Glomerular visceral epithelial cell (primary cell): Measurements from ENCODE around the gene WDR59.
"Not testable (repeated sequence)": the region's sequence is repeated elsewhere in the genome, so short reads cannot be mapped to it uniquely, and the experiment has no call there.

Experiments used
- DNase-seq: peaks from one replicate; pipeline ENCODE4 v3.0.0-alpha.2; 2016; ENCODE audit errors: extremely low spot score

The WDR59 gene

DNA sequence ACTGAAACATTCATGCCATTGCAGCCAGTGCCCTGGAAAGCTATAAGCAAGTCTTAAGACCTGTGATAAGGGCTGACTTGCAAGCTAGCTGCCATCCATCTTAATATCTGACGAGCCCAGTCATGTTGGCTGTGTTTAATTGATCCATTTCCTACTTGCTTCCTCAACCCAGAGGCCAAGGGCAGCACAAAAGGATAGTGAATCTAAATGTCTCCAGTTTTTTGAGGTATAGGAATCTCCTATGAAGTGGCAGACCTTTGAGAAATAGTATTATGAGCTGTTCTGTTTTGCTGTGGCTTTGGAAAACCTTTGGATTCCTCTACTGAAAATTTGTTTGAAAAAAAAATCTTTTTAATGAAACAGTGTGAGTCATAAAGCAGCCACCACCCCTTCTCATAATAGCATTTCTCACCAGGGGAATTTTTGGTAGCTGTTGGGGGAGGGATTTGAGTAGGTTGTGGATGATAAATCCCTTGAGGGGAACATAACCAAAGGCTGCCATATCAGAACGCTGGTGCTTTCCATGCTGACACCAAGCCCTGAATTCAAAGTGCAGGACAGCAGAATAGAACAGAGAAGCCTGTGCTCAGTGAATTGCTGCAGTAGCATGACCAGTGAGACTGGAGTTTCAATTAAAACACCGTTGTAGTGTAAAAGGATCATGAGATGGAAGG, 26.8 kb upstream of the WDR59 start:
- DNase-seq, result peak; percentile 72

DNA sequence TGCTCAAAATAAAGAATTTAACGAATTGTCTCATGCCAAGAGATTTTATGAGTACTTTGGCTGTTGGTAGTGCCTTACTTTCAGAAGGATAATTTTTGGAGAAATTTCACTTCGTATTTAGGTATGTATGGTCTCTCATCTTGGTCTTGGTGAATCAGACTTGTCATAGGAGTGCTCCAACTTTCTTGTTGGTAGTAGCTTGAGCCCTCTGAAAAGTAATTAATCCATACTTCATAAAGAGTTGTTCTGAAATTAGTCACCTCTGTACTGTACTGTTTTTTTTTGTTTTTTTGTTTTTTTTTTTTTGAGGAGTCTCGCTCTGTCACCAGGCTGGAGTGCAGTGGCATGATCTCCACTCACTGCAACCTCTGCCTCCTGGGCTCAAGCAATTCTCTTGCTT, 25.5 kb upstream of the WDR59 start:
- no peak for DNase-seq

DNA sequence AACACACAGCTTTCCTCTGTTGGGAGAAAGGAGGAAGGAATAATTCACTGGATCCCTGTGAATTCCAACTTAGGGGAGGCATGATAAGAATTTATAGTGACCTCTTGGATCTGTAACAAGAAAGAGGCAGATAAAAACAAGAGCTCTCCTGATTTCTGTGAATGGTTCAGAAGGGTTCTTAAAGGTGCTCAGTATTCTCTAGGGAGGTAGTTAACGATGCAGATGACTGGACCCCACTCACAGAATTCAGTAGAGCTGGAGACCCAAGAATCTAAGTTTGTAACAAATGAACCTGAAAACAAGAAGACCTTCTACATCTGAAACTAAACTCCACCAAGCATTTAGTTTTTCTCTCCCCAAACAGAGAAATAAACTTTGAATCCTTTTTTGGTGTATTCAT, 22.5 kb upstream of the WDR59 start:
- no peak for DNase-seq

DNA sequence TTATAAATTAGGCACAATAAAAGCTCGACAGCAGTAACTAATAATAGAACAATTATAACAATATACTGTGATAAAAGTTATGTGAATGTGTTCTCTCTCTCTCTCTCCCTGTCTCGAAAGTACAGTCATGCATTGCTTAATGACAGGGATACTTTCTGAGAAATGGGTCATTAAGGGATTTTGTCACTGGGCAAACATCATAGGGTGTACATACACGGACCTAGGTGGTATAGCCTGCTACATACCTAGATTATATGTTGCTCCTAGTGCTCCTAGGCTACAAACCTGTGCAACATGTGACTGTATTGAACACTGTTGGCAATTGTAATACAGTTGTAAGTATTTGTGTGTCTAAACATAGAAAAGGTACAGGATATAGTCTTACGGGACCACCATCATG, 20.8 kb upstream of the WDR59 start:
- DNase-seq, result no peak

DNA sequence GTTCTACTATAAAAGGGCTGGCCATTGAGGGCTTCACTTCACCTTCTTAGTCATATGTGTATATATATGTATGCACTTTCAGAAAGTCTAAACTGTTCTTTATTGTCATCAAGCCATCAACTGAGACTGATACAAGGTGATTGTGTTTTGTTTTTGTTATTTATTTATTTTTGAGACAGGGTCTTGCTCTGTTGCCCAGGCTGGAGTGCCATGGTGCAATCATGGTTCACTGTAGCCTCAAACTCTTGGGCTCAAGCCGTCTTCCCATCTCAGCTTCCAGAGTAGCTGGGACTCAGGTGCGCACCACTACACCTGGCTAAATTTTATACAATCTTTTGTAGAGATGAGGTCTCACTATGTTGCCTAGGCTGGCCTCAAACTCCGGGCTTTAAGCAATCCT, 19.5 kb upstream of the WDR59 start:
- no peak for DNase-seq

DNA sequence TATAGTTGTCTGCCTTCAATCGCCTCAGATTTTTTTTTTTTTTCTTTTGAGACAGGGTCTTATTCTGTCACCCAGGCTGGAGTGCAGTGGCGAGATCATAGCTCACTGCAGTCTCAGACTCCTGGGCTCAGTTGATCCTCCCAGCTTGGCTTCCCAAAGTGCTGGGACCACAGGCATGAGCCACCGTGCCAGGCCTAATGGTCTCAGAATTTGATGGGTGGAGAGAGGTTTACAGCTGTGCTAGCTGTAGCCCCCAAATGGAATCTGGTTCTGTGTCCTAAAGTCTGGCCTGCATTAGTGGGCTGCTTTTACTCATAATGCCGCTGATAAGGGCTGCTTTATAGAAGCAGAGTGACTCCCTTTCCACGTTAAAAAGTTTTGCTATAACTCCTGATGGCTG, 19.0 kb upstream of the WDR59 start:
- no peak for DNase-seq

DNA sequence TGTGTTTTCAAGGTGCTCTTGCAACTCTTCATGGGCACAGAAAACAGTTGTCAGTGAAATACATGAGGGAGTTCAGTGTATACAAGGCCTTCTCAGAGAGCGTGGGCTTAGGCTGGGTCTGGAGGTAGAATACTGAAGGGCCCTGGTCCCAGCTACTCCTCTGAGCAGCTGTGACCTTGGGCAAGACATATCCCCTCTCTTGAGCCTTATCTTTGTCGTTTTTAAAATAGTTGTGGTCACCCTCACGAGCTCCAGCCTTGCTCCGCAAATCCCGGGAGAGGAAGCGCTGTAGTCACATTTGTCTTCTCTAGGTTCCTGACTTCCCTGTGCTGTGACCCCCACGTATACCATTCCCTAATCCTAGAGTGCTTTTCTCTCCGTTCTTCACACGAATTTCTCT, 17.6 kb upstream of the WDR59 start:
- DNase-seq, result no peak

DNA sequence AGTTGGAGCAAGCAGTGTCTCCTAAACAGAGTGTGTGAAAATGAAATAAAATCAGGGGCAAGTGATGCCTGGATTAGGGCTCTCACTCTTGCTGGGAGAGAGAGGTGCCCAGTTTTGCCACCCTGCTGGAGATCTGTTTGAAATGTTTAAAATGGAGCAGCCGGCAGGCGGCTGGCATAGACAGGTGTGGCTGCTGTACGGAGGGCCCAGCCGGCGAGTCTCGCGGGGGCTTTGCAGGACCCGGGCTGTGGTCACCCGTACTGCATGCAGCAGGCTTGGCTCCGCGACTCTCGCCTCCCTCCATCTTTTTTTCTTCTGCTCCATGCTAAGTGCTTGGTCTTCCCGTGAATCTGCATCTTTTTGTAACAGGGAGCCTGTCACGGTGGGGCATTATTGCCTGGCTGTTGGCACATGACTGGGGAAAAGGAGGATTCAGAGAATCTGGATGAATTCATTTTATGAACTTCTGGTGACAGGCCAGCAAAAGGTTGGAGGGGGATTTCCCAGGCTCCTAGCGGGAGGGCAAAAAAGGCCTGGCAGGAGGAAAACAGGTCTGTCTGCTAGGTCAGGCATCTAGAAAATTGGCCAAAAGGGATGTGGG, 15.7 kb upstream of the WDR59 start:
- peak; percentile 57 for DNase-seq

DNA sequence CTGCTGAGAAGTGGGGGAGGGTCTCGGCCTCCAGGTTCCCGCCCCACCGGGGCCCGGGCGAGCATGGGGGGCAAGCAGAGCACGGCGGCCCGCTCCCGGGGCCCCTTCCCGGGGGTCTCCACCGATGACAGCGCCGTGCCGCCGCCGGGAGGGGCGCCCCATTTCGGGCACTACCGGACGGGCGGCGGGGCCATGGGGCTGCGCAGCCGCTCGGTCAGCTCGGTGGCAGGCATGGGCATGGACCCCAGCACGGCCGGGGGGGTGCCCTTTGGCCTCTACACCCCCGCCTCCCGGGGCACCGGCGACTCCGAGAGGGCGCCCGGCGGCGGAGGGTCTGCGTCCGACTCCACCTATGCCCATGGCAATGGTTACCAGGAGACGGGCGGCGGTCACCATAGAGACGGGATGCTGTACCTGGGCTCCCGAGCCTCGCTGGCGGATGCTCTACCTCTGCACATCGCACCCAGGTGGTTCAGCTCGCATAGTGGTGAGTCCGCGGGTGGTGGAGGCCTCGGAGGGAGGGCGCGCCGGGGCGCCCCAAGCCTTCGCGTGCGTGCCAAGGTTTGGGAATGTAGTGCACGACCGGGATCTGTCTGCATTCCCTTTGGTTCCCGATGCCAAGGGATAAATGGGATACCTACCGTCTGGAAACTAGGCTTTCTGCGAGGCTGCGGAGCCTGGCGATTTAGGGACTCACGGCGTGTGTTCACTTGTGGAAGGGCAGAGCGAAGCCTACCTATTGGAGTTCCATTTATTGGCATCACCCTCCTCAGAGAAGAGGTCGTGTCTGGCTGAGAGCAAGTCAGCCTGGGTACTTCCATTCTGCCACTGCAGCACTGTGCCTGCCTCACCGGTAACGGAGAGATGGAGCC, 14.9 kb upstream of the WDR59 start:
- peak; percentile 20 for DNase-seq

DNA sequence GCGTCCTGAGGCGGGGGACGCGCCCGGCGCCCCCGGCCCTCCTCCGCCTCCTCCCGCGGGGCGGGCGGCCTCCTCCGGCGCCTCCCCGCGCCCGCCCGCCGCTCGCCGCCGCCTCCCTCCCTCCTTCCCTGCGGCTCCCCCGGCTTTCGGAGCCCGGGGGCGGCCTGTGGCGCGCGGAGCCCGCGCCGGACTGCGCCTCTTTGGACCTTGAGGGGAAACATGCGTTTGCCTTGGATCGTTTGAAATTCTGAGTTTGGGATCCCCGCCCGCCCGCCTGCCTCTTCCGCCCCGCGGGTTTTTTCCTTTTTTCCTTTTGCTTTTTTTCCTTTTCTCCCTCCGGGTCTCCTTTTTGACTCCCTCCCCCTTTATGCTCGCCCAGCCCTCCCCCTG, 14.3 kb upstream of the WDR59 start:
- peak; percentile 26 for DNase-seq

DNA sequence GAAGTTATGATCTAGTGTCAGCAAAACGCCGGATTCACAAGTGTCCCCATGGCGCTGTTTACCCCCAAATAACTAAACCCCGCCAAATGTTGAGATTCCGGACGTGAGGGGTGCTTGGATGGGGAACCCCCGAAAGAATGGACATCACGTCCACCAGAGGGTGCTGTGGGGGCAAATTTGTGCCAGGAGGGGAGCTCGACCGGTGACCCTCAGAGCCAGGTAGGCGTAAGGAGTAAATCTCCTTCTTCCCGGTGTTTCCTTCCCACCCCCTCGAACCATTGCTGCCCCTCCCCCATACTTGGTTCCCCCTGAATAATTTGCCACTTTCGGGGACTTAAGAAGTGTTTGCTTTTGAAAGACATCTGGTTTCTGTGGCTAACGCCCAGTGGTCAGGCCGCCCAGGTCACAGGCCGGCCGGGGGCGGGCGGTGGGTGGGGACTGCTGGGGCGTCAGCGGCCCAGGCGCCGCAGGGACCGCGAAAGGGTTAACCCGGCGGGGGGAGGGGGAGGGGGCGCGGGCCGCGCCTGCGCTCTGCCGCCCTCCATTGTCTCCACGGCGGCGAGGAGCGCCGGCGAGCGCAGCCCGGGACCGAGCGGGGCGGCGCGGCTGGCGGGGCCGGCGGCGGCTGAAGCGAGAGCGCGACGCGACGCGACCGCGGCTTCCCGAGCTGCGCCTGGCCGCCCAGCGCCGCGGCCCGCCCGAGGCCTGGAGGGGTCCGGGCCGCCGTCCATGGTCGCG, 13.7 kb upstream of the WDR59 start, which contains the start of gene ZNRF1:
ZNRF1 (plus strand) TSS at position 544 of the 738 bp plus-strand sequence. CDS start 648 bp downstream, outside the sequence.
- peak; percentile 83 for DNase-seq

DNA sequence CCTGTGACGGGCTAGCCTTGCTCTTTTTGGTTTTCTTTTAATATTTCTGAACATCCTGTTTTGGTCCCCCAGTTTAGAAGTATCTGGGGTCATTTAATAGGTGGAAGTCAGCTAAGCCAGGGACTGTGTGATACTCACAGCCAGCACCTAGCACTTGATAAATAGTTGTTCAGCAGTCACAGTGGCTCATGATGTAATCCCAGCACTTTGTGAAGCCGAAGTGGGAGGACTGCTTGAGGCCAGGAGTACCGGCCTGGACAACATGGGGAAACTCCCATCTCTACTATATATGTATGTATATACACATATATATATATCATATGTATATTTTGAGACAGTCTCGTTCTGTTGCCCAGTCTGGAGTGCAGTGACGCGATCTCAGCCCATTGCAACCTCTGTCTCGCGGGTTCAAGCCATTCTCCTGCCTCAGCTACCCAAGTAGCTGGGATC, 12.1 kb upstream of the WDR59 start:
- no peak for DNase-seq

DNA sequence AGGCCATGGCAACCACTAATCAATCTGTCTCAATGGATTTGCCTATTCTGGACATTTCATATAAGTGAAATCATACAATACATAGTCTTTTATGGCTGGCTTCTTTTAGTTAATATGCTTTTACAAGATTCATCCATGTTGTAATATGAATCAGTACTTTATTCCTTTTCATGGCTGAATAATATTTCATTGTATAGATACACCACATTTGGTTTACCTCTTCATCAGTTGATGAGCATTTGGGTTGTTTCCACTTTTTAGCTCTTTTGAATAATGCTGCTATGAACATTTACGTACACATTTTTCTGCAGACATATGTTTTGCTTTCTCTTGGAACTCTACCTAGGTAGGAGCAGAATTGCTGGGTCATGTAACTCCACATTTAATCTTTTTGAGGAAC, 11.1 kb upstream of the WDR59 start:
- DNase-seq, result no peak

DNA sequence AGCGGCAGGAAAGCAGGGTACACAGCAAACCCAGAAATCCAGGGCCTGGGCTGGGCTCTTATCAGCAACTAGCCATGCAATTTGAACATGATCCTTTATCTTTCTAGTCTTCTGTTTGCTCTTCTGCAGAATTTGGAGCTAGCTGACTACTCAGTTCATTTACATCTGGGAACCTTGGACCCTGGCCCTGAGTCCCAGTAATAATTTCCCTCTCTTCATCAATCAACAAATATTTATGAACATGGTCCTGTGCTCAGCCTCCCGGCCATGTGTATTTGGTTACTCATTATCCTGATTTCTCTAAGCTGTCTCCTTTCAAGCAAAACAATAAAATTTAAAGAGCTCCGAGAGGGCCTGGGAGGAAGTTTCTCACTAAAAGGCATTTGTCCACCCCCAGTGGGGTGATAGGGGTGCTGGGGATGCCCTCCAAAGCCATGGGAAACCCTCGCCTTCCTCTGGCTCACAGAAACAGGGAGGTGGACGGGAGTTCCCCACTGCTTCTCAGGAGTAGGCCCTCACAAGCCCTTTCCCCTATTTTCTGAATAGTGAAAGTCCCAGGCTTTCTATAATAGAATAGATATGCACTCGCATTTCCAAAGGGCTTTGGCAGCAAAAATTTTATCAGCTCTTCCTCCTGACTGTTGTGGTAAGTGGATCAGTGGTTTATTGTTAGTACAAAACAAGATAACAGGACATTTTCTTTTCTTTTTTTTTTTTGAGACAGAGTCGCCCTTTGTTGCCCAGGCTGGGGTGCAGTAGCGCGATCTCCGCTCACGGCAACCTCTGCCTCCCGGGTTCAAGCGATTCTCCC, 6.9 kb upstream of the WDR59 start:
- DNase-seq, result no peak

DNA sequence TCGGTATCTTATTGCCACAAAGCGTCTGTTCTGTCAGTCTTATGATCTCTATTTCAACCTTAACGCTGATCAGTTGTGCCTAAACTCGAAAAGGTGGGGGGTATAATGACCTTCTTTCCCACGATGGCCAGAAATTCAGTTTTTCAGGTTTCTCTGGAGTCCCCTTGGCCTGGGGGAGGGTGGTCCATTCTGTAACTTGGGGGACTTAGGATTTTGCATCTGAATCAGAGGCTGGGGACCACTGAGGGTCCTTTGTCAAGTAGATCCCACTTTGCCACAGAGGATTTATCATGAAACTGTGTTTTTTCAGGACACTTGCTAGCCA, 6.3 kb upstream of the WDR59 start:
- no peak for DNase-seq

DNA sequence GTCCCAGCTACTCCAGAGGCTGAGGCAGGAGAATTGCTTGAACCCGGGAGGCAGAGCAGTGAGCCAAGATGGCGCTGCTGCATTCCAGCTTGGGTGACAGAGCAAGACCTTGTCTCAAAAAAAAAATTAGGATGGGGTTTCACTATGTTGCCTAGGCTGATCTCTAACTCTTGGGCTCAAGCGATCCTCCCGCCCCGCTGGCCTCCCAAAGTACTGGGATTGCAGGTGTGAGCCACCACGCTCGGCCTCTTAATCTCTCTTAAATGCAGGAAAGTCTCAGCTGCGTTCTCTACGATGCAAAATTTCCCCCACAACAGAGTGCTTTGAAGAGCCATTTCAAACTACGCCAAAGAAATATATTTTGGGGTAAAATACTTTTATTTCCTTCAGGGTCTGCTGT, 5.9 kb upstream of the WDR59 start:
- no peak for DNase-seq

DNA sequence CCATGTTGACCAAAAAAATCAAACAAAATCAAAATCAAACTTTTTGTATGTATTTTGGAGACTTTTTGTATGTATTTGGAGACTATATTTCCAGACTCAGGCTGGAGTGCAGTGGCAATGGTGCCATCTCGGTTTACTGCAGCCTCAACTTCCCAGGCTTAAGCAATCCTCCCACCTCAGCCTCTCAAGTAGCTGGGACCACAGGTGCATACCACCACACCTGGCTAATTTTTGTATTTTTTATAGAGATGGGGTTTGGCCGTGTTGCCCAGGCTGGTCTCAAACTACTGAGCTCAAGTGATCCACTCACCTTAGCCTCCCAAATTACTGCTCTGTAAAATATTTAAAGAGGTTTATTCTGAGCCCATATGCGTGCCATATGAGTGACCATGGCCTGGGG, 4.9 kb upstream of the WDR59 start:
- not testable (repeated sequence) for DNase-seq

DNA sequence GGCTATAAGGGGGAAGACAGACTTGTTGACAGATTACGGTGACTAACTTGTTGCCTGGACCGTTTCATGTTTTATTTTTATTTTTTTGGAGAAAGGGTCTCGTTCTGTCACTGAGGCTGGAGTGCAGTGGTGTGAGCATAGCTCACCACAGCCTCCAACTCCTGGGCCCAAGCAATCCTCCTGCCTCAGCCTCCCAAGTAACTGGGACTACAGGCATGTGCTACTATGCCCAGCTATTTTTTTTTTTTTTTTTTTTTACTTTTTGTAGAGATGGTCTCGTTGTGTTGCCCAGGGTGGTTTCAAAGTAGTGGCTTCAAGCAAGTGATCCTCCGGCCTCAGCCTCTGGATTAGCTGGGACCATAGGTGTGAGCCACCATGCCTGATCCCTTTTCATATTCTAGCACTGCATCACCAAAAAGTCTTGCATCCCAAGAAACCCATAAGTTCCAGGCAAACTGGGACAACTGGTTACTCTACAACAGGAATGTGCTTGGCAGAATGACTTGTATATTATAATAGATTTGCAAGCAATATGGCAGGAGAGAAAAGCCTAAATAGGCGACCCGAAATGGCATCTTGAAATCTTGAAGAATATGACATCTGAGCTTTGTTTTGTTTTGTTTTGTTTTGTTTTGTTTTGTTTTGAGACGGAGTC, 2.2 kb upstream of the WDR59 start:
- DNase-seq, result no peak

DNA sequence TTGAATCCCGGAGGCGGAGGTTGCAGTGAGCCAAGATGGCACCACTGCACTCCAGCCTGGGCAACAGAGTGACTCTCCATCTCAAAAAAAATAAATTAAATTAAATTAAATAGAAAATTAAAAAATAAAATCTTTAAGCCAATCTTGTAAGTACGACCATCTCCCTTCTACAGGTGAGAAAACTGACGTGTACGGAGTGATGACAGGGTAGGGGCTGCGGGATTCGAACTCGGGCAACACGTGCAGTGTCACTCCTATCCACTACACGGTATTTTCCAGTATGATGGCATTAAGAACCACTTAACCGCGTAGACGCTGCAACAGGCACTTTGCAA, 762 bp downstream of the WDR59 start:
- no peak for DNase-seq

DNA sequence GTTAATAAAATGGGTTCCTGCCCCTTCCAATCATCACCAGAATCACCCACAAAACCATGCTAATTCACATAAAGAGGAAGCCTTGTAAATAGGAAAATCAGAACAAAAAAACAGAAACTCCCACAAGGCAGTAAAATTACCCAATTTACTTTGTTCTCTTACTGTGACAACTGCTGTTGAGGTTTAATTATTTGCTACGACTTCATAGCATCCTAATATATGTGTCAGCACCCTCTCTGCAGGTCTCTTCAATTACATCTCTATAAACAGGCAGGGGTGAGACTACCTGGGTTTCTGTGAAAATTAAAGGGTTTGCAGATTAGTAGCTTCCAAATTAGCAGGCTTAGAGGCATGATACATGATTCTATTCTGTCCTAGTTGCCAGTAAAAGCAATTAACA, 2.7 kb downstream of the WDR59 start:
- no peak for DNase-seq

DNA sequence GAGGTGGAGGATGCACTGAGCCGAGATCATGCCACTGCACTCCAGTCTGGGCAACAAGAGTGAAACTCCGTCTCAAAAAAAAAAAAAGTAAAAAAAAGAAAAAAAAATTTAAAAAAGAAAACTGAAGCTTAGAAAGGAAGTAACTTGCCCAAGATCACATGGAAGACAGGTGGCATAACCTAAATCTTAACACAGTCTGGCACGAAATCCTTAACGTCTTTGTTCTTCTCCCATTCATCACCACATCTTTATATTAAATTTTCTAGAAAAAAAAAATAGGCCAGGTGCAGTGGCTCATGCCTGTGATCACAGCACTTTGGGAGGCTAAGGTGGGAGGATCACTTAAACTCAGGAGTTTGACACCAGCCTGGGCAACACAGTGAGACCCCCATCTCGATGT, 9.3 kb downstream of the WDR59 start:
- no peak for DNase-seq
